Hepatocyte (in vitro differentiated cells): ENCODE results near the gene BICD2.

Experiments
- EZH2 ChIP-seq: fragments of 200-600 bp; sonication (generic); IDR thresholded peaks from 2 replicates; pipeline ENCODE4 v1.6.1; 2016; ENCODE audit warnings: antibody characterized with exemption, mild to moderate bottlenecking, borderline replicate concordance
- TF ChIP-seq, protein P1 (sequence below): fragments of 200-600 bp; sonication (generic); IDR thresholded peaks from 2 replicates; pipeline ENCODE4 v1.5.1; 2016; ENCODE audit warnings: antibody characterized with exemption, mild to moderate bottlenecking; ENCODE audit not compliant: poor library complexity

DNA sequence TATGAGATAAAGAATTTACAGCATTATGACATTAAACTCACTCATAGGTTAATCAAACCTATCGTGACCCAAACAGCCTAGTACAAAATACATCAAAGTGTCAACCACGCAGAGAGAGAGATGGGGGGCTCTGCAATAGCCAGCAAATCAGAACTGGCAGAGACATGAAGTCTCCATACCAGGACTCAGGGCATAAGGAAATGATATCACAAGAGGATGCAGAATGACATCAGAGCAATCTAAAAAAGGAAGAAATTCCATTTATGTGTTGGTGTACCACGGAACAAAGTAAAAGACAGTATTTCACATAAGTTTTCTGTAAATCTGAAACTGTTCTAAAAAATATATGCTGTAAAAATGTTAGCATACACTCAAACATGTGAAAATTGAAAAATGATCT lies 24.6 kb downstream of the BICD2 start:
- TF ChIP-seq, protein P1, sequence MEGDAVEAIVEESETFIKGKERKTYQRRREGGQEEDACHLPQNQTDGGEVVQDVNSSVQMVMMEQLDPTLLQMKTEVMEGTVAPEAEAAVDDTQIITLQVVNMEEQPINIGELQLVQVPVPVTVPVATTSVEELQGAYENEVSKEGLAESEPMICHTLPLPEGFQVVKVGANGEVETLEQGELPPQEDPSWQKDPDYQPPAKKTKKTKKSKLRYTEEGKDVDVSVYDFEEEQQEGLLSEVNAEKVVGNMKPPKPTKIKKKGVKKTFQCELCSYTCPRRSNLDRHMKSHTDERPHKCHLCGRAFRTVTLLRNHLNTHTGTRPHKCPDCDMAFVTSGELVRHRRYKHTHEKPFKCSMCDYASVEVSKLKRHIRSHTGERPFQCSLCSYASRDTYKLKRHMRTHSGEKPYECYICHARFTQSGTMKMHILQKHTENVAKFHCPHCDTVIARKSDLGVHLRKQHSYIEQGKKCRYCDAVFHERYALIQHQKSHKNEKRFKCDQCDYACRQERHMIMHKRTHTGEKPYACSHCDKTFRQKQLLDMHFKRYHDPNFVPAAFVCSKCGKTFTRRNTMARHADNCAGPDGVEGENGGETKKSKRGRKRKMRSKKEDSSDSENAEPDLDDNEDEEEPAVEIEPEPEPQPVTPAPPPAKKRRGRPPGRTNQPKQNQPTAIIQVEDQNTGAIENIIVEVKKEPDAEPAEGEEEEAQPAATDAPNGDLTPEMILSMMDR, result no peak
- TF ChIP-seq EZH2, result no peak
